AG04450 (cell line): Measurements from ENCODE around the gene MCTP1. TPM values are rescaled to one million over a fixed set of nuclear protein-coding genes. Genes with fewer than 3 reads are reported as not detected.

Experiments used
- CTCF ChIA-PET: fragments of 300-600, 350-600 bp; formaldehyde crosslinking; extraction: SDS; loops from one replicate; lab custom pipeline; 2022; ENCODE audit warnings: antibody characterized with exemption, inconsistent platforms; lab: Charles Lee
- POLR2A ChIA-PET: fragments of 350-600 bp; formaldehyde crosslinking; extraction: SDS; loops from one replicate; lab custom pipeline; 2021; ENCODE audit warnings: antibody characterized with exemption, inconsistent platforms; lab: Yijun Ruan, JAX
- DNase-seq: peaks from one replicate; pipeline ENCODE4 v3.0.0-alpha.2; 2011; ENCODE audit warnings: low read depth, low spot score
- H3K27ac ChIP-seq: one replicate; pipeline ENCODE4 v1.5.1; 2012; ENCODE audit warnings: low read depth, low read length, control low read depth
- H3K27me3 ChIP-seq: one replicate; pipeline ENCODE4 v1.6.0; 2012; ENCODE audit warnings: low read length; ENCODE audit not compliant: control insufficient read depth, insufficient read depth
- H3K4me3 ChIP-seq: 2 replicates; pipeline ENCODE4 v1.5.1; 2011; ENCODE audit warnings: mild to moderate bottlenecking, low read depth, low read length, control low read depth
- H3K9me3 ChIP-seq: 2 replicates; pipeline ENCODE4 v1.5.1; 2012; ENCODE audit warnings: low read length; ENCODE audit not compliant: control insufficient read depth, insufficient read depth
- polyA plus RNA-seq: library from polyadenylated mRNA; depleted of rRNA; stranded (reverse); fragments of >200 nt; gene quantifications from 2 replicates; pipeline ENCODE4 v1.2.3, GENCODE V29; 2011
- TF ChIP-seq, protein P1 (sequence below): IDR thresholded peaks from 2 replicates; pipeline ENCODE4 v1.5.1; 2011; ENCODE audit warnings: low read depth, low read length, control low read depth, inconsistent platforms

Gene MCTP1
- polyA plus RNA-seq, 1 experiment, result 0.66 TPM

DNA sequence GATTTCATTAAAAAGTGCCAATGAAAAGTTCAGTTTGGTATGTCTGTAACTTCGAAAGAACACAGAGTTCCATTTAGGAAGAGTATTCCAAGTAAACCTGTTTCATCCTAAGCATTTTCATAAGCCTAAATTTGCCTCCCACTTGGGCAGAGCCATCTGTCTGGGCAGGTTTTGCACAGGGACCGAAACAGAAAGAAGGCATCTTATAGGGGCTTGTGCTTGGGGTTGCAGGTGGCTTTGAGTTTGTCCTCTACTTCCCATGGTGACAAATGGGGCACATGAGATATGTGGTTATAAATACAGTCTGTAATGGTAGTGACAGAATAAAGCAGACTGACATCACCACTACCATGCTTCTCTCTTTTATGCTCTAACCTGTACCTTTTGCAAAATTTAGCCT lies 63.7 kb downstream of the MCTP1 start:
- TF ChIP-seq, protein P1, sequence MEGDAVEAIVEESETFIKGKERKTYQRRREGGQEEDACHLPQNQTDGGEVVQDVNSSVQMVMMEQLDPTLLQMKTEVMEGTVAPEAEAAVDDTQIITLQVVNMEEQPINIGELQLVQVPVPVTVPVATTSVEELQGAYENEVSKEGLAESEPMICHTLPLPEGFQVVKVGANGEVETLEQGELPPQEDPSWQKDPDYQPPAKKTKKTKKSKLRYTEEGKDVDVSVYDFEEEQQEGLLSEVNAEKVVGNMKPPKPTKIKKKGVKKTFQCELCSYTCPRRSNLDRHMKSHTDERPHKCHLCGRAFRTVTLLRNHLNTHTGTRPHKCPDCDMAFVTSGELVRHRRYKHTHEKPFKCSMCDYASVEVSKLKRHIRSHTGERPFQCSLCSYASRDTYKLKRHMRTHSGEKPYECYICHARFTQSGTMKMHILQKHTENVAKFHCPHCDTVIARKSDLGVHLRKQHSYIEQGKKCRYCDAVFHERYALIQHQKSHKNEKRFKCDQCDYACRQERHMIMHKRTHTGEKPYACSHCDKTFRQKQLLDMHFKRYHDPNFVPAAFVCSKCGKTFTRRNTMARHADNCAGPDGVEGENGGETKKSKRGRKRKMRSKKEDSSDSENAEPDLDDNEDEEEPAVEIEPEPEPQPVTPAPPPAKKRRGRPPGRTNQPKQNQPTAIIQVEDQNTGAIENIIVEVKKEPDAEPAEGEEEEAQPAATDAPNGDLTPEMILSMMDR, result no peak
- POLR2A ChIA-PET, result no interaction called here
- CTCF ChIA-PET, result no interaction called here

DNA sequence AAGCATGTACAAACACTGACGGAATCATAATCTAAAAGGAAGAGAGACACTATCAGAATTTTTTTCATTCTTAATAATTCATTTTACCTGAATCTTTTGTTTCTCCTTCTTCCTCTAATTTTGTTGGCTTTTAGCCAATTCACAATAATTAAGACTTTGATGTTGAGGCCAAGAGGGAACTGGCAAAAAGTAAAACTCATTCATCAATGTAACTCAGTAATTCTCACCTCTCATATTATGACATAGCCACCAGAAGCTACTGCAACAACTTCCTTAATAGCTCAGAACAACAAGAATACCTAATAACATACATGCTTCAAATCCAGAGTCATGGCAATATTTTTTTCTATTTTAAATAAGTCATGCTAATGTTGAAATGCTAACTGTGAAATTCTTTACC lies 64.5 kb downstream of the MCTP1 start:
- no peak for DNase-seq
- CTCF ChIA-PET, result no interaction called here
- POLR2A ChIA-PET, result no interaction called here
- TF ChIP-seq, protein P1, result no peak
- no peaks in the 10 kb centered on the region for H3K27me3 ChIP-seq
- H3K4me3 ChIP-seq, result no peak overlapping the region
- no peak overlapping the region for H3K27ac ChIP-seq
- no peaks in the 10 kb centered on the region for H3K9me3 ChIP-seq

More for the DNA sequence above, 63.7 kb downstream of the MCTP1 start:
- Histone ChIP-seq H3K27me3 (no peaks in the 10 kb centered on the region), H3K4me3 (no peak overlapping the region), H3K9me3 (no peaks in the 10 kb centered on the region), H3K27ac (no peak overlapping the region)
- DNase-seq, result no peak

DNA sequence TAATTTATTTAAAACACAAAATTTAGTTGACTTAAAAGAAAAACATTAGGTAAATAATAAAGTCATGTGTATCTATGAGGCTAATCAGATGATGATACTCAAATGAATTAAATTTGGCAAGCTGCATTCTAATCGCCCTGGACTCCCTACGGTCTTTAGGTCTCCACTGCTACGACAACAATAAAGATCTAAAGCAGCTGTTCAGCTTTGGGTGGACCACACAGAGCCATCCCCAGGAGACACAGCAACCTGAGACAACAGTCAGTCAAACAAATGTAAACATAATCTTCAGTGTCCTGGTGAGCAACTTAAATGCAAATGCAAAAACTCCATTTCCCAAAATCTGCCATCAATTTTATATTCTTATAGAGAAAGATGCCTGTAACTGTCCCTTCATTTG lies 65.5 kb downstream of the MCTP1 start:
- H3K9me3 ChIP-seq, result no peaks in the 10 kb centered on the region
- DNase-seq, result no peak
- H3K27ac ChIP-seq, result no peak overlapping the region
- CTCF ChIA-PET, result interaction anchor here (0.5 kb wide), 1 partner anchor 13 kb away, joined by 4 read pairs; no protein-coding TSS in a partner anchor
- H3K4me3 ChIP-seq, result no peak overlapping the region
- TF ChIP-seq, protein P1, result no peak
- no peaks in the 10 kb centered on the region for H3K27me3 ChIP-seq
- POLR2A ChIA-PET, result no interaction called here

DNA sequence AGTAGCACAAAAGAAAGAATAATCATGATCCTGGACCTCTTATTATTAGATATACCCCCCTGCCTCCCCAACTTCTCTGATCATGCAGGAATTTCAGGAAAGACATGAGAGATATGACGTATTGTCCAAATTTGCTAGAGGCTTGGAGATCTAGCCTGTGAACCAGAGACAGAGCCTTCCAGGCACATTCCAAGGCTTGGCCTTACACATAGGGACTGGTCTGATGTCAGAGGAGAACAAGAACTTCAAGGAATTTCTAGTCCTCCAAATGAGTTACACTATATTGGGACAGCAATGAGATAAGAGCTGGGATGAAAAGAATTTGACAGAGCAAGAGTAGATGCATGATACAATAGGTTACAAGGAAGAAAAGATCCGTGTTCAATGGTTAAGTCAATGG lies 67.0 kb downstream of the MCTP1 start:
- no peak for DNase-seq
- Histone ChIP-seq H3K27ac (no peak overlapping the region), H3K4me3 (no peak overlapping the region), H3K27me3 (no peaks in the 10 kb centered on the region), H3K9me3 (no peaks in the 10 kb centered on the region)
- TF ChIP-seq, protein P1, result no peak
- CTCF ChIA-PET, result no interaction called here
- POLR2A ChIA-PET, result no interaction called here

DNA sequence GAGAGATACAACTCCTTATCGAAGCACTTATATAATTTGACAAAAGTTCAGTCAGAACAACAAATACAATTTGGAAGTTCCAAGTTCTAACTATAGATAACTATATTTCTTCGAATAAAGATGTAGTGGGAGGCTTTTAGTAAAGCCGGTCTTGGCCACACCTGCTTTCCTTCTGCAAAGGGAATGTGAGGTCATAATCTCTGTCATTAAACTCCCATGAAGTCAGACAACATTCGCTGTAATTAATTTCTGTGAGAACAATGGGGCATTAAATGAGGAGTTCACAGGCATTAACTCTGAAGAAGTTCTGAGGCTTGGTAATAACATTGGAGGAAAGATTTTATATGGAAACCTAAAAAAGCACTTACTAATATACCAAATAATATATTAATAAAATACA lies 67.5 kb downstream of the MCTP1 start:
- TF ChIP-seq, protein P1, result no peak
- ChIA-PET CTCF (no interaction called here), POLR2A (no interaction called here)
- Histone ChIP-seq H3K27me3 (no peaks in the 10 kb centered on the region), H3K4me3 (no peak overlapping the region), H3K27ac (no peak overlapping the region), H3K9me3 (no peaks in the 10 kb centered on the region)
- no peak for DNase-seq
